Non-pigmented ciliary epithelial cell (primary cell): ENCODE data around the gene FALEC.
"Not testable (repeated sequence)": the region's sequence is repeated elsewhere in the genome, so short reads cannot be mapped to it uniquely, and the experiment has no call there.

Experiments used
- DNase-seq: peaks from one replicate; pipeline ENCODE4 v3.0.0-alpha.2; 2010; ENCODE audit warnings: low read depth

Gene FALEC

GRCh38 chr1:150574260-150575071 lies 58.9 kb downstream of the FALEC start:
- DNase-seq, result no peak

DNA sequence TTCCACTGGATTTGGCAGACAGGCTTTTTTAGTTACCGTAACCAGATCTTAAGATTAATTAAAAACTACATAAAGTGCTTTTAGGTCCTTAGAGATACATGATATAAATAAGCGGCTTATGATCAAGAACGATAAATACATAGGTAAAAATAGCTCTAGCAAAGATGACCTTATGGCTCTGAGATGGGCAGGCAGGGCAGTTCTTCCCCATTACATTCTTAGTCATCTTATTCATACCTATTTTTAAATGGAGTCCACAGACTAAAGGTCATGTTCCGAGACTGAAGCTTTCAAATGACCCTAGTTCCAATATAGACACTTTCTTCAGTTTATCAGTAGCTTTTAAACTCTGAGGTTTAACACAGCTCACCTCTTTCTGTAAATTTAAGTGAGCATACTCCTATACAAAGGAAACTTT lies 59.5 kb downstream of the FALEC start:
- DNase-seq, result no peak

GRCh38 chr1:150575518-150576366 lies 60.2 kb downstream of the FALEC start:
- no peak for DNase-seq

GRCh38 chr1:150576367-150576711 lies 60.8 kb downstream of the FALEC start:
- DNase-seq, result no peak

GRCh38 chr1:150576794-150577556 lies 61.4 kb downstream of the FALEC start:
- DNase-seq, result no peak

GRCh38 chr1:150577557-150578271 lies 62.2 kb downstream of the FALEC start:
- DNase-seq, result no peak

DNA sequence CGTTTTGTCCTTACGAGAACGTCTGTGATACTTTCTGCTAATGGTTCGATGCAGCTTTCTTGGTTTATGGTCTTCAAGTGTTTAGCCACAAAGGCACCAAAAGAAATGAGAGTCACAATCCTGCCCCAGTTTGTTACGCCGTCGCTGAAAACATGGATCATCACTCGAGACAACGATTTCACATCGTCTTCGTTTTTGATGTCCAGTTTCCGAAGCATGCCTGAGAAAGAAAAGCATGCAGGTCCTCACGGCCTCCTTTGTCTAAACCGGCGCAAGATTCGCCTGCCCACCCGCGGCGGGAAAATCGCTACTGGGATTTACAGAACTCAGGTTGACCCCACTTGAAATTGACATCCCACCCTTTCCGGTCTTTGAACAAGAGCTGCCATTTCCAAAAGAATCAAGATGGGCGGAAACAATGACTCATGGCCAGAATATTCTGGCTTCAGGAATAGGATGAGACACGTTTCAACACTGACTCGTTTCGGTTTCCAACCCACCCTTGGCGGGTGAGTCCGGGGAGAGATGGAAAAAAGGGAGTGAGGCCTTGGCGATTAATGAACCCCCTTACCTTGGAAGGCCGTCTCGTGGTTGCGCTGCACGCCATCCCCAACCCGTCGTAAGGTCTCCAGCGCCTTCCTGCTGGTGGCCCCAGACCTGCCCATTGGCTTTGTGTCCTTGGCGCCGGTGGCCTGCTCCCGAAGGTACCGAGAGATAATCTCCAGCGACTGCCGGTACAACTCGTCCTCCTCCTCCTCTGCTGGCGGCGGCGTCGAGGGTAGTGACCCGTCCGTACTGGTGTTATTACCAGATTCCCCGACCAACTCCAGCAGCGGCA lies 62.9 kb downstream of the FALEC start:
- peak; percentile 78 for DNase-seq

- DNase-seq, result peak; percentile 73
Observed at GRCh38 chr1:150579110-150579944, 63.8 kb downstream of the FALEC start, which contains the start of gene MCL1. Gene MCL1 (minus strand): TSS chr1:150579610. CDS start chr1:150579530, 80 bp downstream.

- no peak for DNase-seq
Observed at GRCh38 chr1:150579945-150580642, 64.5 kb downstream of the FALEC start.

DNA sequence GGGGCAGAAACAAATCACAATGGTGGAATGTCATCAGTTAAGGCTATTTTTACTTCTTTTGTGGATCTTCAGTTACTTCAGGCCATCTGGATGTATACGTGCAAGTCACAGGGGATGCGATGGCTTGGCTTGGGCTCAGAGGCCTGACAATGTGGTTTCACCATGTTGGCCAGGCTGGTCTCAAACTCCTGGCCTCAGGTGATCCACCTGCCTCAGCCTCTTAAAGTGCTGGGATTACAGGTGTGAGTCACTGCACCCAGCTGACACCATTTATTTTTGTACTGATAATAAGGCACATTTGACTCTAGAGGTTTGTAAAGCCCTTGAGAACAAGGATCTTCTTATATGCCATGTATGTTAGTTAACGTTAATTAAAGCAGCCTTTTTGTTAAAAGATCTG lies 65.4 kb downstream of the FALEC start:
- DNase-seq, result not testable (repeated sequence)

- DNase-seq, result not testable (repeated sequence)
Observed at GRCh38 chr1:150581437-150581836, 65.9 kb downstream of the FALEC start.

- not testable (repeated sequence) for DNase-seq
Observed at GRCh38 chr1:150581962-150582361, 66.4 kb downstream of the FALEC start.

GRCh38 chr1:150582371-150582770 lies 66.8 kb downstream of the FALEC start:
- no peak for DNase-seq
